Brain microvascular endothelial cell (primary cell): ENCODE measurements around the gene LIMS2.

Experiments
- DNase-seq: peaks from one replicate; pipeline ENCODE4 v3.0.0-alpha.2; 2020
- H3K27ac ChIP-seq: fragments of 250-450 bp; sonication (Bioruptor Pico); 2 replicates; pipeline ENCODE4 v1.5.1; 2020; ENCODE audit warnings: mild to moderate bottlenecking, moderate library complexity
- H3K27me3 ChIP-seq: fragments of 250-450 bp; sonication (Bioruptor Pico); replicated peaks from 2 replicates; pipeline ENCODE4 v1.5.1; 2020; ENCODE audit warnings: mild to moderate bottlenecking
- H3K36me3 ChIP-seq: fragments of 250-450 bp; sonication (Bioruptor Pico); replicated peaks from 2 replicates; pipeline ENCODE4 v1.5.1; 2020; ENCODE audit warnings: mild to moderate bottlenecking
- H3K4me3 ChIP-seq: 2 replicates; pipeline ENCODE4 v1.5.1; 2011; ENCODE audit warnings: low read depth, mild to moderate bottlenecking, control low read depth, low read length, moderate library complexity
- CTCF ChIP-seq: IDR thresholded peaks from 2 replicates; pipeline ENCODE4 v1.5.1; 2011; ENCODE audit warnings: low read depth, mild to moderate bottlenecking, moderate library complexity, low read length, control low read depth, inconsistent platforms; ENCODE audit errors: missing control alignments
- in situ Hi-C: cut with HindIII; loops from 2 replicates; pipeline ENCODE4 v1.10.0; 2017; ENCODE audit warnings: low sequenced_read_pairs, low pct_ligation_motif_present

LIMS2 gene

DNA sequence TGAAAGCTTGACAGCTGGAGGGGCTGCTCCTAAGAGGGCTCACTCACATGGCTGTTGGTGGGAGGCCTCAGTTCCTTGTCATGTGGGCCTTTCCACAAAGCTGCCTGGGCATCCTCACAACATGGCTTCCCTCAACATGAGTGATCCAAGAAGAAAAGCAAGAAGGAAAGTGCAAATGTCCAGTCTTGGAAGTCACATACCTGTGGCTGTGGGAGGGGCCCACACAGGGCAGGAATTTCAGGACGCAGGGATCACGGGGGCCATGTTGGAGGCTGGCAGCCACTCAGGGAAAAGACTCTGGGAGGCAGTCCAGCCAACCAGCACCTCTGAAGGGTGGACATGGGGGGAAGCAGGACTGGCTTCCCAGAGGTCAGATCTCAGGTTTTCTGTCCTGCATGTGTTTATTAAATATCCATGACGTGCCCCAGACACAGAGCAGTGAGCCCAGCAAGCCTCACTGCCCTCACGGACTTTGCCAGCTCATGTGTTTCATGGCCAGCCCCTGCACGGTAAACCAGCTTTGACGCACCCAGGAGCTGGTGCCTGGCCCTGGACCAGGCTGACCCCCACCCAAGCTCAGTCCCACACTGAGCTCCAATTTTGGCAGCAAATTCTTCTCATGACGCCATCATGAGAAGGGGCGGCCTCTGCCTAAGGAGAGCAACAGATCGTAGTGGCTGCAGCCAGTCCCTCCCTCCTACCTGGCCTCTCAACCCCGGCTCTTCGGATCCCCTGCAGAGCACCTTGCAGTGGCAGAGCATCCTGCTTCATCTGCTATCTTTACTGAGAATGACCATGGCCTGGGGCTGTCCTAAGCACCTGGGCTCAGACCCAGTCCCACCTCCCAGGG is 64.0 kb downstream of the LIMS2 start:
- no peak for DNase-seq

GRCh38 chr2:127610561-127610960 is 64.8 kb downstream of the LIMS2 start:
- in situ Hi-C loops = no loop called here
- H3K4me3 ChIP-seq = no peak overlapping the region
- no peaks in the 10 kb centered on the region for H3K36me3 ChIP-seq
- H3K27me3 ChIP-seq = no peaks in the 10 kb centered on the region
- no peak for TF ChIP-seq CTCF
- DNase-seq = no peak
- no peak overlapping the region for H3K27ac ChIP-seq

More for the DNA sequence above, 64.0 kb downstream of the LIMS2 start:
- Histone ChIP-seq H3K4me3 (no peak overlapping the region), H3K27ac (no peak overlapping the region), H3K36me3 (no peaks in the 10 kb centered on the region), H3K27me3 (no peaks in the 10 kb centered on the region)
- in situ Hi-C loops = no loop called here
- TF ChIP-seq CTCF = no peak

- TF ChIP-seq CTCF = no peak
- H3K36me3 ChIP-seq = no peaks in the 10 kb centered on the region
- H3K4me3 ChIP-seq = no peak overlapping the region
- no peaks in the 10 kb centered on the region for H3K27me3 ChIP-seq
- in situ Hi-C loops = no loop called here
- no peak for DNase-seq
- H3K27ac ChIP-seq = no peak overlapping the region
Observed at GRCh38 chr2:127609818-127610217, 65.5 kb downstream of the LIMS2 start.

- no peak for DNase-seq
- in situ Hi-C loops = no loop called here
- Histone ChIP-seq H3K4me3 (no peak overlapping the region), H3K27ac (no peak overlapping the region), H3K27me3 (no peaks in the 10 kb centered on the region), H3K36me3 (no peaks in the 10 kb centered on the region)
- no peak for TF ChIP-seq CTCF
Observed at GRCh38 chr2:127609031-127609751, 66.1 kb downstream of the LIMS2 start.

- in situ Hi-C loops = no loop called here
- no peak for DNase-seq
- Histone ChIP-seq H3K27me3 (no peaks in the 10 kb centered on the region), H3K27ac (no peak overlapping the region), H3K4me3 (no peak overlapping the region), H3K36me3 (no peaks in the 10 kb centered on the region)
- TF ChIP-seq CTCF = no peak
Observed at GRCh38 chr2:127608061-127609030, 67.0 kb downstream of the LIMS2 start.
